ENCODE data around the gene ARHGAP31.

ARHGAP31 gene

GRCh38 chr3:119364401-119364800 lies 70.2 kb downstream of the ARHGAP31 start:
- TF ChIP-seq ZC3H10 (CRISPR knock-in tag; IDR thresholded peaks at IDR 0.05) (no peak), OSR1 (CRISPR knock-in tag; IDR thresholded peaks at IDR 0.05) (no peak), ESRRG (CRISPR knock-in tag; IDR thresholded peaks at IDR 0.05) (no peak), POU6F1 (CRISPR knock-in tag; IDR thresholded peaks at IDR 0.05; ENCODE audit: borderline replicate concordance, low read depth) (no peak), GLIS3 (CRISPR knock-in tag; IDR thresholded peaks at IDR 0.05) (no peak), ARNTL (CRISPR knock-in tag; IDR thresholded peaks at IDR 0.05; ENCODE audit: borderline replicate concordance, low read depth) (no peak)

GRCh38 chr3:119365418-119365817 lies 71.2 kb downstream of the ARHGAP31 start:
- TF ChIP-seq CSDC2 (CRISPR knock-in tag; IDR thresholded peaks at IDR 0.05) (0 out of 2 replicates have a peak, but pooled peaks have one; percentile 35), TSHZ2 (CRISPR knock-in tag; IDR thresholded peaks at IDR 0.05) (peak; percentile 96), ZNF70 (CRISPR knock-in tag; IDR thresholded peaks at IDR 0.05) (0 out of 2 replicates have a peak, but pooled peaks have one; percentile 7), OSR1 (CRISPR knock-in tag; IDR thresholded peaks at IDR 0.05) (no peak), ZFP3 (CRISPR knock-in tag; IDR thresholded peaks at IDR 0.05) (0 out of 2 replicates have a peak, but pooled peaks have one; percentile 68), ZNF8 (CRISPR knock-in tag; IDR thresholded peaks at IDR 0.05) (peak; percentile 48; the same call in 1 of the 2 replicates), ARNTL (CRISPR knock-in tag; IDR thresholded peaks at IDR 0.05; ENCODE audit: borderline replicate concordance, low read depth) (no peak), PATZ1 (CRISPR knock-in tag; IDR thresholded peaks at IDR 0.05; ENCODE audit: borderline replicate concordance) (no peak), POU6F1 (CRISPR knock-in tag; IDR thresholded peaks at IDR 0.05; ENCODE audit: borderline replicate concordance, low read depth) (no peak), CSRNP3 (CRISPR knock-in tag; IDR thresholded peaks at IDR 0.05) (peak; percentile 42; the same call in 1 of the 2 replicates), PPARA (CRISPR knock-in tag; IDR thresholded peaks at IDR 0.05; ENCODE audit: borderline replicate concordance) (no peak), TOX (CRISPR knock-in tag; IDR thresholded peaks at IDR 0.05; ENCODE audit: borderline replicate concordance) (no peak), ZFP30 (CRISPR knock-in tag; IDR thresholded peaks at IDR 0.05) (no peak), GLIS3 (CRISPR knock-in tag; IDR thresholded peaks at IDR 0.05) (no peak), TCF4 (CRISPR knock-in tag; IDR thresholded peaks at IDR 0.05; ENCODE audit: borderline replicate concordance) (peak; percentile 70; the same call in 1 of the 2 replicates), ESRRG (CRISPR knock-in tag; IDR thresholded peaks at IDR 0.05) (no peak), BACH2 (CRISPR knock-in tag; IDR thresholded peaks at IDR 0.05; ENCODE audit: borderline replicate concordance) (peak; percentile 72), RARB (CRISPR knock-in tag; IDR thresholded peaks at IDR 0.05) (no peak), ZNF565 (CRISPR knock-in tag; conservative IDR thresholded peaks at IDR 0.05; ENCODE audit: low read depth) (0 out of 2 replicates have a peak, but pooled peaks have one; percentile 43)

More at GRCh38 chr3:119364401-119364800, 70.2 kb downstream of the ARHGAP31 start:
- no peak for ATAC-seq

GRCh38 chr3:119367000-119367399 lies 72.8 kb downstream of the ARHGAP31 start:
- no peak for ATAC-seq
- TF ChIP-seq ZC3H10 (CRISPR knock-in tag; IDR thresholded peaks at IDR 0.05) (no peak), ZNF565 (CRISPR knock-in tag; conservative IDR thresholded peaks at IDR 0.05; ENCODE audit: low read depth) (no peak), ESRRG (CRISPR knock-in tag; IDR thresholded peaks at IDR 0.05) (no peak), PPARA (CRISPR knock-in tag; IDR thresholded peaks at IDR 0.05; ENCODE audit: borderline replicate concordance) (no peak), BACH2 (CRISPR knock-in tag; IDR thresholded peaks at IDR 0.05; ENCODE audit: borderline replicate concordance) (no peak), TSHZ2 (CRISPR knock-in tag; IDR thresholded peaks at IDR 0.05) (no peak), CREB5 (CRISPR knock-in tag; IDR thresholded peaks at IDR 0.05; ENCODE audit: low read depth) (no peak), ZFP30 (CRISPR knock-in tag; IDR thresholded peaks at IDR 0.05) (no peak), TOX (CRISPR knock-in tag; IDR thresholded peaks at IDR 0.05; ENCODE audit: borderline replicate concordance) (no peak), ISL1 (CRISPR knock-in tag; IDR thresholded peaks at IDR 0.05) (no peak), CSDC2 (CRISPR knock-in tag; IDR thresholded peaks at IDR 0.05) (no peak), ARNTL (CRISPR knock-in tag; IDR thresholded peaks at IDR 0.05; ENCODE audit: borderline replicate concordance, low read depth) (no peak), ZFP3 (CRISPR knock-in tag; IDR thresholded peaks at IDR 0.05) (no peak), RARB (CRISPR knock-in tag; IDR thresholded peaks at IDR 0.05) (no peak), ZNF8 (CRISPR knock-in tag; IDR thresholded peaks at IDR 0.05) (no peak)

More at GRCh38 chr3:119365418-119365817, 71.2 kb downstream of the ARHGAP31 start:
- peak; percentile 84 for ATAC-seq

Measured in SK-N-SH treated with all-trans-retinoic acid at 6 μM for 48 hours (cell line).